NCI-H2171 treated with DMSO at 0.1 percent for 48 hours (cell line): ENCODE results near the gene TJP1.
"Not testable (repeated sequence)": the region's sequence is repeated elsewhere in the genome, so short reads cannot be mapped to it uniquely, and the experiment has no call there.

Experiments
- DNase-seq: peaks from one replicate; lab custom pipeline; 2025; lab: John Stamatoyannopoulos, UW

The TJP1 gene

DNA sequence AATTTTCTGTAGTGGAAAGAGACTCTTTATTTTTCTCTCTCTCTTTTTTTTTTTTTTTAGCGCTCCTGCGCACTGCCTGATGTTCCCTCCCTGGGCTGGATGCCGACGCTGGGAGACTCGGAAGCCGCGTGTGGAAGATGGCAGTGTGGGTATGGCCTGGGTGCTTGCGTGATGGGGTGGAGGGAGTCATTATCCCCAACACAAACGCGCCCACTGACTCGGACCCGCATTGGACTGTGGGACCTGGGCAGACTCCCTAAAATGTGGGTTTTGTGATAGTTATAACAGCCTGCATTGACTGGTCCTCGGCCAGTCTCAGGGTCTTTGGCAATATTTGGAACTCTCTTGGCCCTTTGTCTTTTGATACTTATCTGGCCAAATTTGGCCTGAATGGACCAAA, 157.9 kb downstream of the TJP1 start:
- no peak for DNase-seq

DNA sequence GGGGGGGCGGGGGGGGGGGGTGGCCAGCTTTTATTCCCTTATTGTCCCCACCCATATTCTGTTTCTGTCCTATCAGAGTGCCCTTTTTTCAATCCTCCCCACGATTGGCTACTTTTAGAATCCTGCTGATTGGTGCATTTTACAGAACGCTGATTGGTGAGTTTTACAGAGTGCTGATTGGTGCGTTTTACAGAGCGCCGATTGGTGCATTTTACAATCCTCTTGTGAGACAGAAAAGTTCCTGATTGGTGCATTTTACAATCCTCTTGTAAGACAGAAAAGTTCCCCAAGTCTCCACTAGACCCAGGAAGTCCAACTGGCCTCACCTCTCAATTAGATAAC, 164.8 kb downstream of the TJP1 start:
- not testable (repeated sequence) for DNase-seq

GRCh38 chr15:29656636-29657475, 165.4 kb downstream of the TJP1 start:
- DNase-seq, result no peak

GRCh38 chr15:29652595-29652994, 169.7 kb downstream of the TJP1 start:
- DNase-seq, result no peak

- DNase-seq, result no peak
These were observed 170.6 kb downstream of the TJP1 start for GRCh38 chr15:29651476-29652233.
